Renal cortex interstitium (tissue), 11 donors: ENCODE measurements around the gene DNAH2. TPM values are rescaled to one million over a fixed set of nuclear protein-coding genes. Genes with fewer than 3 reads are reported as not detected.
A peak's percentile ranks its signal among the peaks of the same experiment; 100 is the strongest.

Source experiments
- DNase-seq, 11 donors: peaks; one replicate each; pipeline ENCODE4 v3.0.0-alpha.2; 2013; ENCODE audit warnings: low read depth in 9 of 11, low spot score in 4 of 11; ENCODE audit errors: extremely low read depth in 1 of 11
- polyA plus RNA-seq, 3 donors: library from polyadenylated mRNA; unstranded; fragments of 120-200 nt; gene quantifications; one replicate each; pipeline ENCODE4 v1.2.1, GENCODE V29; 2013; ENCODE audit not compliant: insufficient read length in 3 of 3

Gene DNAH2
- polyA plus RNA-seq, 3 donors = 0.26 to 0.32 (median 0.29) TPM

- DNase-seq = no peak
Measured at GRCh38 chr17:7714721-7715594, 2.6 kb upstream of the DNAH2 start.

- no peak for DNase-seq
Measured at GRCh38 chr17:7715936-7716886, 1.3 kb upstream of the DNAH2 start.

GRCh38 chr17:7717756-7718350 lies 309 bp downstream of the DNAH2 start:
- no peak for DNase-seq

GRCh38 chr17:7719661-7720060 lies 2.1 kb downstream of the DNAH2 start:
- DNase-seq = no peak

- no peak for DNase-seq
Measured at GRCh38 chr17:7720125-7720524, 2.6 kb downstream of the DNAH2 start.

GRCh38 chr17:7721612-7722011 lies 4.1 kb downstream of the DNAH2 start:
- no peak for DNase-seq

GRCh38 chr17:7727886-7728285 lies 10.3 kb downstream of the DNAH2 start:
- DNase-seq = no peak

- DNase-seq = no peak
Measured at GRCh38 chr17:7729816-7730215, 12.3 kb downstream of the DNAH2 start.

- no peak for DNase-seq
Measured at GRCh38 chr17:7732981-7733539, 15.5 kb downstream of the DNAH2 start.

GRCh38 chr17:7737601-7738000 lies 20.1 kb downstream of the DNAH2 start:
- DNase-seq = no peak

- DNase-seq = no peak
Measured at GRCh38 chr17:7739746-7740145, 22.2 kb downstream of the DNAH2 start.

- no peak for DNase-seq
Measured at GRCh38 chr17:7740481-7741001, 23.0 kb downstream of the DNAH2 start.

GRCh38 chr17:7742729-7743128 lies 25.2 kb downstream of the DNAH2 start:
- no peak for DNase-seq

- DNase-seq = peak in 1 of 11 donors; percentile 13
Measured at GRCh38 chr17:7744416-7744815, 26.9 kb downstream of the DNAH2 start.

GRCh38 chr17:7745748-7746470 lies 28.4 kb downstream of the DNAH2 start:
- no peak for DNase-seq

- no peak for DNase-seq
Measured at GRCh38 chr17:7747635-7748071, 30.1 kb downstream of the DNAH2 start.

GRCh38 chr17:7748076-7748775 lies 30.7 kb downstream of the DNAH2 start:
- DNase-seq = no peak

- DNase-seq = no peak
Measured at GRCh38 chr17:7750321-7750821, 32.8 kb downstream of the DNAH2 start.
